SIG-M5 (cell line): ENCODE results near the gene ISG20.
A peak's percentile ranks its signal among the peaks of the same experiment; 100 is the strongest.
"Not testable (repeated sequence)": the region's sequence is repeated elsewhere in the genome, so short reads cannot be mapped to it uniquely, and the experiment has no call there.

Experiments used
- DNase-seq: peaks from one replicate; lab custom pipeline; 2025; lab: John Stamatoyannopoulos, UW

Gene ISG20

DNA sequence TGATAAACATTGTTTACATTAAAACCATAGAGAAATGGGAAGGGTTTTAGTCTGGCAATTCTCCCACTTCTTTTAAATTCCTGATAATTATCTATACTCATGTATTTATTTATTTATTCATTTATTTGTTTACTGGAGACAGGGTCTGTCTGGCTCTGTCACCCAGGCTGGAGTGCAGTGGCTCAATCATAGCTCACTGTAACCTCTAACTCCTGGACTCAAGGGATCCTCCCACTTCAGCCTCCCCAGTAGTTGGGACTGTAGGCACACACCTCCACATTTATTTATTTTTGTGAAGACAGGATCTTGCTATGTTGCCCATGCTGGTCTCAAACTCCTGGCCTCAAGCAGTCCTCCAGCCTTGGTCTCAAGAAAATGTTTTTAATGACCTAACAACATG is 20.1 kb upstream of the ISG20 start:
- DNase-seq: no peak

- no peak for DNase-seq
Observed at GRCh38 chr15:88619796-88620195, 19.0 kb upstream of the ISG20 start.

GRCh38 chr15:88620995-88621772 is 17.6 kb upstream of the ISG20 start, which contains the start of gene AEN:
TSS of gene AEN (plus strand) at chr15:88621340. CDS start at chr15:88626210, 4,870 bp downstream.
- DNase-seq: peak; percentile 73

DNA sequence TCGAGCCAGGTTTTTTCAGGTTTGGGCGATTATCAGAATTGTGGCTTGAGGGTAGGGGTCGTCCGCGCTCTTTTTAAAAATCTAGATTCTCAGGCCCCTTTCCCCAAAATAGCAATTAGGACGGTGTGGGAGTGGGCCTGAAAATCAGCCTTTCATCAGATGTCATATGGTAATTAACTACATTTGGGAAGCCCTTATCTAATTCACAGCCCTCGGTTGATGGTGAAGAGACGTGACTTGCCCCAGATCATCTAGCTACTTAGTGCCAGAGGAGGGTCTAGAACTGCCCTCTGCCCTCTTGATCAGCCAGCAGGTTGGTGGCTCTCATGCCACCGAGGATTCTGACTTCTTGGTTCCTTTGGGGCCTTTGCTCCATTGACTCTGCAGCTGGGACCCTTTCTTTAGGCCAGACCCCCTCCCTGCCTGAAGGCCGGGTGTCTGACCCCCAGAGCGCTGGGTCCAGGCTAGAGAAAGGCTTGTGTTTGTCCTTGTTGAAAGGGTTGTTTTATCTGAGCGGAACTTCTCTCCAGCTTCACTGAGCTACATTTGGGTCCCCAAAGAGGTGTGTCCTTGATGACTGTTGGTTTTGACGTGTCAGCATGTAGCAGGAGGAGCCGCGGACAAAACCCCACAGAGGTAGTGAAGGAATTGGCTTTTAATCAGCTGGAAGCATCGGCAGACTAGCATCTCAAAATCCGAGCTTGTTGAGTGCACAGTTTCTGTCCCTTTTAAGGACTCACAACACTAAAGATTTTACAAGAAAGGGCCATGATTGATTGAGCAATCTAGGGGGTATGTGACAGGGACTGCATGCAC is 16.8 kb upstream of the ISG20 start:
- no peak for DNase-seq

- no peak for DNase-seq
Observed at GRCh38 chr15:88622605-88622975, 16.2 kb upstream of the ISG20 start.

DNA sequence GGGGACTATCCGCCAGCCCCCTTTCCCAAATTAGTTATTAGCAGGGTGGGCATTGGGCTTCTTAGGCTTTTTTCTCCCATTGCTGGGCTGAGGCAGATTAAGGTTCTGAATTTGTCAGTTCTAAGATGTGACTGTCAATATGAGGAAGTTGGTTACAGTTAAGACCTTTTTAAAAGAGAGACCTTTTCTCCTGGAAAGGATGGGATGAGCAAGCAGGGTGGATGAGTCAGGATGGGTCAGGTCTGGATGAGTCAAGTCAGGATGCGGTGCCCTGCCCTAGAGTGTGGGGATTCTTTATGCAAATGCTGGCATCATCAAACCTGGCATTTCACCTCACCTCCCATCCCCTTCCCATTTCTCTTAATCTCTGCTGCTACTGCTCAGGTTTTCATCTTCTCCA is 15.8 kb upstream of the ISG20 start:
- DNase-seq: no peak

- no peak for DNase-seq
Observed at GRCh38 chr15:88623632-88624031, 15.2 kb upstream of the ISG20 start.

GRCh38 chr15:88624156-88624970 is 14.5 kb upstream of the ISG20 start:
- DNase-seq: no peak

DNA sequence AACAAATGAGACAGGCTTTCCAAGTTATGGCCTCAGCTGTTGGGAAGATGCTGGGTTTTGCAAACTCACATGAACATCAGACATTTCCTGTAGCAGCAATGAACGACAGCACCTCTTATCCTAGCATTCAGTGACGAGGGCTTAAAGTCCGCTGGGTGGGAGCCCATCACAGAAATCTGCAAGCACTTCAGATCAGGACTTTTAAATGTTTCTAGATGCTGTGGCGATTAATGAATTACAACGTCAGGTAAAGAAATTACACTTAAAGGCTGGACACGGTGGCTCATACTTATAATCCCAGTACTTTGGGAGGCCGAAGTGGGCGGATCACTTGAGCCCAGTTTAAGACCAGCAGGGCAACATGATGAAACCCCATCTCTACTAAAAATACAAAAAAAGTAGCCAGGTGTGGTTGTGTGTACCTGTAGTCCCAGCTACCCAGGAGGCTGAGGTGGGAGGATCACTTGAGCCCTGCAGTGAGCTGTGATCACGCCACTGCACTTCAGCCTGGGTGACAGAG is 13.8 kb upstream of the ISG20 start:
- no peak for DNase-seq

DNA sequence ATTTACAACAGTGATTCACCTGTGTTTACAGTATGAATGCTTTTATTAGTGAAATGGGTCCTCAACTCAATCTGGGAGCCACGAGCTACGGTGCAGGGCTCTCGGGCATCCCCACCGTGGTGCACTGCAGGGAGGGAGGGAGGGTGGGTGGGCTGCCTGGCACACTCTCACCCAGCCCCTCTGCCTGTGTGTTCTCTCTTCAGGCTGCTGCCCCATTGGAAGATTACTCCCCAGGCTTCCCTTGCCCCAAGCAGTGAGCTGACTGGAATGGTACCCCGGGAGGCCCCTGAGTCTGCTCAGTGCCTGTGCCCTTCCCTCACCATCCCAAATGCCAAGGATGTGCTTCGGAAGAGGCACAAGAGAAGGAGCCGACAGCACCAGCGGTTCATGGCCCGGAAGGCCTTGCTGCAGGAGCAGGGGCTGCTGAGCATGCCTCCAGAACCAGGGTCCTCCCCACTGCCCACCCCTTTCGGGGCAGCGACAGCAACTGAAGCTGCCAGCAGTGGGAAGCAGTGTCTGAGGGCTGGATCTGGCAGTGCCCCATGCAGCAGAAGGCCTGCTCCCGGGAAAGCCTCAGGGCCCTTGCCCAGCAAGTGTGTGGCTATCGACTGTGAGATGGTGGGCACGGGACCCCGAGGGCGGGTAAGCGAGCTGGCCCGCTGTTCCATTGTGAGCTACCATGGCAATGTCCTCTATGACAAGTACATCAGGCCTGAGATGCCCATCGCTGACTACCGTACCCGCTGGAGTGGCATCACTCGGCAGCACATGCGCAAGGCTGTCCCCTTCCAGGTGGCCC is 12.7 kb upstream of the ISG20 start:
- DNase-seq: no peak

DNA sequence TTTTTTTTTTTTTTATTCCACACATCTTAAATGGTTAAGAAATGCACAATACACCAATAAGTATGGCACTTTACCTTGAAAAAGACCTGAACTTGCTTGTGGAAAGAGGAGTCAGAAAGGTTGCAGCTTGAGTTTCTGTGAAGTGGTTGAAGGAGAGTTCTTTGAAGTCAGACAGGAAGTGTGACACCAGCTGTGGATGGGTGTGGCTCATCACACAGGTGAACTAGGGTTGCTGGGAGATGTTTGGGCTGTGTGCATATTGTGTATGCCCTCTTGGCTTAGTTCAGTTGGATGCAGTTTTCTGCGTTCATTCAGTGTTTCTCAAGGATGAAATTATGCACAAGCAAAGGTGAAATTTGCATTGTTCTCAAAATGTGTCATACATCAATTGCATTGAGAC is 11.4 kb upstream of the ISG20 start:
- DNase-seq: no peak

GRCh38 chr15:88628018-88628654 is 10.7 kb upstream of the ISG20 start:
- DNase-seq: no peak

GRCh38 chr15:88629071-88629470 is 9.7 kb upstream of the ISG20 start:
- no peak for DNase-seq

- DNase-seq: no peak
Observed at GRCh38 chr15:88630141-88630721, 8.6 kb upstream of the ISG20 start.

- DNase-seq: no peak
Observed at GRCh38 chr15:88630798-88631463, 7.9 kb upstream of the ISG20 start.

- DNase-seq: no peak
Observed at GRCh38 chr15:88631464-88632028, 7.3 kb upstream of the ISG20 start.

GRCh38 chr15:88632797-88633196 is 6.0 kb upstream of the ISG20 start:
- not testable (repeated sequence) for DNase-seq

GRCh38 chr15:88634449-88634848 is 4.4 kb upstream of the ISG20 start:
- no peak for DNase-seq

GRCh38 chr15:88635318-88635717 is 3.5 kb upstream of the ISG20 start:
- no peak for DNase-seq

- no peak for DNase-seq
Observed at GRCh38 chr15:88636050-88636449, 2.8 kb upstream of the ISG20 start.
